ENCODE results near the gene RSU1.

DNA sequence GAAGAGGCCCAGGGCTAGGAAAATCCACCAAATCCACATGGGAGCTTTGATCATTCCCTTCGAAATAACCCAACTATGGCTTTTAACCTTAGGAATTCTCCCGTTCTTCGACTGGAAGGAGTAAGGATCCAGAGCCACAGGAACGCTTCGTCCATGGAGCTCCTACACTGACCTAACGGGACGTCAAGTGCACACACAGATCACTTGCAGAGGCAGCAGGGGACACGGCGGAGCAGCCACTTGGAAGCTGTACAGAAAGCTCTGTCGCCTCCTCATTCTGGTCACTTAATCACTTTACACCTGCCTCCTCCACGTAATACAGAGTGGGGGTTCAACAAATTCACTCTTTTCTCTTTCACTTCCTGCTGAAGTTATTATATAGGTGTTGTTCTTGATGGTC lies 43.9 kb downstream of the RSU1 start:
- TF ChIP-seq, protein P1, sequence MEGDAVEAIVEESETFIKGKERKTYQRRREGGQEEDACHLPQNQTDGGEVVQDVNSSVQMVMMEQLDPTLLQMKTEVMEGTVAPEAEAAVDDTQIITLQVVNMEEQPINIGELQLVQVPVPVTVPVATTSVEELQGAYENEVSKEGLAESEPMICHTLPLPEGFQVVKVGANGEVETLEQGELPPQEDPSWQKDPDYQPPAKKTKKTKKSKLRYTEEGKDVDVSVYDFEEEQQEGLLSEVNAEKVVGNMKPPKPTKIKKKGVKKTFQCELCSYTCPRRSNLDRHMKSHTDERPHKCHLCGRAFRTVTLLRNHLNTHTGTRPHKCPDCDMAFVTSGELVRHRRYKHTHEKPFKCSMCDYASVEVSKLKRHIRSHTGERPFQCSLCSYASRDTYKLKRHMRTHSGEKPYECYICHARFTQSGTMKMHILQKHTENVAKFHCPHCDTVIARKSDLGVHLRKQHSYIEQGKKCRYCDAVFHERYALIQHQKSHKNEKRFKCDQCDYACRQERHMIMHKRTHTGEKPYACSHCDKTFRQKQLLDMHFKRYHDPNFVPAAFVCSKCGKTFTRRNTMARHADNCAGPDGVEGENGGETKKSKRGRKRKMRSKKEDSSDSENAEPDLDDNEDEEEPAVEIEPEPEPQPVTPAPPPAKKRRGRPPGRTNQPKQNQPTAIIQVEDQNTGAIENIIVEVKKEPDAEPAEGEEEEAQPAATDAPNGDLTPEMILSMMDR (IDR thresholded peaks at IDR 0.05), result no peak
- TF ChIP-seq EP300 (IDR thresholded peaks at IDR 0.05) (no peak), POLR2AphosphoS5 (IDR thresholded peaks at IDR 0.05) (no peak)
